Endothelial cell (in vitro differentiated cells): ENCODE results near the gene NFATC1. TPM values are rescaled to one million over a fixed set of nuclear protein-coding genes. Genes with fewer than 3 reads are reported as not detected.
A peak's percentile ranks its signal among the peaks of the same experiment; 100 is the strongest.
"Not testable (repeated sequence)": the region's sequence is repeated elsewhere in the genome, so short reads cannot be mapped to it uniquely, and the experiment has no call there.

Experiments used
- DNase-seq: peaks from one replicate; pipeline ENCODE4 v3.0.0; 2021; ENCODE audit warnings: low spot score
- H3K27ac Mint-ChIP-seq: one replicate; pipeline ENCODE4 v1.8.0; 2021; ENCODE audit warnings: mixed read lengths, inconsistent platforms; ENCODE audit not compliant: unreplicated experiment
- H3K27me3 Mint-ChIP-seq: one replicate; pipeline ENCODE4 v1.8.0; 2021; ENCODE audit warnings: mild to moderate bottlenecking, moderate library complexity, mixed read lengths, inconsistent platforms; ENCODE audit not compliant: unreplicated experiment
- H3K36me3 Mint-ChIP-seq: one replicate; pipeline ENCODE4 v1.8.0; 2021; ENCODE audit warnings: mild to moderate bottlenecking, low read depth, mixed read lengths, inconsistent platforms; ENCODE audit not compliant: unreplicated experiment
- H3K4me1 Mint-ChIP-seq: one replicate; pipeline ENCODE4 v1.8.0; 2021; ENCODE audit warnings: mild to moderate bottlenecking, mixed read lengths, inconsistent platforms; ENCODE audit not compliant: unreplicated experiment
- H3K4me3 Mint-ChIP-seq: one replicate; pipeline ENCODE4 v1.8.0; 2021; ENCODE audit warnings: mild to moderate bottlenecking, mixed read lengths, inconsistent platforms; ENCODE audit not compliant: unreplicated experiment
- H3K9me3 Mint-ChIP-seq: one replicate; pipeline ENCODE4 v1.8.0; 2021; ENCODE audit warnings: mixed read lengths, inconsistent platforms; ENCODE audit not compliant: unreplicated experiment
- CTCF ChIP-seq: fragments of 200-600 bp; sonication (generic); IDR thresholded peaks from one replicate; pipeline ENCODE4 v1.5.0; 2021; ENCODE audit warnings: antibody characterized with exemption; ENCODE audit not compliant: unreplicated experiment
- total RNA-seq: library from RNA; stranded (reverse); fragmentation: NEBNext Ultra II Directional; extraction: Animal tissue kit (Norgen Biotek cat#: 25700); gene quantifications from one replicate; pipeline ENCODE4 v1.2.1, GENCODE V29; 2021; ENCODE audit not compliant: unreplicated experiment

Gene NFATC1
- total RNA-seq, 1 donor from 2014 or later = 40.6 TPM

- no peak overlapping the region for H3K27ac Mint-ChIP-seq
Measured at GRCh38 chr18:79375441-79376154, 20.1 kb upstream of the NFATC1 start.

GRCh38 chr18:79376661-79377060 lies 19.1 kb upstream of the NFATC1 start:
- H3K4me3 Mint-ChIP-seq, H3K27me3 Mint-ChIP-seq, H3K4me1 Mint-ChIP-seq, H3K27ac Mint-ChIP-seq, DNase-seq, H3K9me3 Mint-ChIP-seq: not testable (repeated sequence)
- peaks cover 14% of the 10 kb centered on the region for H3K36me3 Mint-ChIP-seq

More at GRCh38 chr18:79375441-79376154, 20.1 kb upstream of the NFATC1 start:
- DNase-seq = no peak
- Mint-ChIP-seq H3K4me3 (peak overlapping the region; percentile 34), H3K36me3 (peaks cover 16% of the 10 kb centered on the region), H3K27me3 (peaks cover 2% of the 10 kb centered on the region), H3K9me3 (no peaks in the 10 kb centered on the region), H3K4me1 (peaks cover 6% of the 10 kb centered on the region)
- TF ChIP-seq CTCF = no peak

DNA sequence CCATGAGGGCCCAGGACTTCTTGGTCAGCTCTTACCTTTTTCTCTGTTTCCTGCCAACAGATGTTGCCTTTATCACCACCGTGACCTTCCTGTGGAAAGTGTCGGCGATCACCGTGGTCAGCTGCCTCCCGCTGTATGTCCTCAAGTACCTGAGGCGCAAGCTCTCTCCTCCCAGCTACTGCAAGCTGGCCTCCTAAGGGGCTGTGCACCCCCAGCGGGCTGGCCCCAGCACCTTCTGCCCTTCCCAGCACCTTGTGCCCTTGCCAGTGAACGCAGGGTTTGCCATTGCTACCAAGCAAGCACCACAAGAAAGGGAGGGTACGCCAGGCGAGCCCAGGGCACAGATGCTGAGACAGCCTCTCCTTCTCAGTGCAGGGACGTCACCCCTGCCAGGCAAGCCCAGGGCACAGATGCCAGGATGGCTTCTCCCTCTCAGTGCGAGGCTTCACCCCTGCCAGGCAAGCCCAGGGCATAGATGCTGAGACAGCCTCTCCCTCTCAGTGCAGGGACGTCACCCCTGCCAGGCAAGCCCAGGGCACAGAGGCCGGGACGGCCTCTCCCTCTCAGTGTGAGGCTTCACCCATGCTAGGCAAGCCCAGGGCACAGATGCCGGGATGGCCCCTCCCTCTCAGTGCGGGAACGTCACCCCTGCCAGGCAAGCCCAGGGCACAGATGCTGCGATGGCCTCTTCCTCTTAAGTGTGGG lies 18.4 kb upstream of the NFATC1 start:
- TF ChIP-seq CTCF = no peak
- DNase-seq = no peak
- Mint-ChIP-seq H3K4me3 (no peak overlapping the region), H3K9me3 (no peaks in the 10 kb centered on the region), H3K36me3 (peaks cover 10% of the 10 kb centered on the region), H3K4me1 (no peaks in the 10 kb centered on the region), H3K27ac (no peak overlapping the region), H3K27me3 (peaks cover 2% of the 10 kb centered on the region)

DNA sequence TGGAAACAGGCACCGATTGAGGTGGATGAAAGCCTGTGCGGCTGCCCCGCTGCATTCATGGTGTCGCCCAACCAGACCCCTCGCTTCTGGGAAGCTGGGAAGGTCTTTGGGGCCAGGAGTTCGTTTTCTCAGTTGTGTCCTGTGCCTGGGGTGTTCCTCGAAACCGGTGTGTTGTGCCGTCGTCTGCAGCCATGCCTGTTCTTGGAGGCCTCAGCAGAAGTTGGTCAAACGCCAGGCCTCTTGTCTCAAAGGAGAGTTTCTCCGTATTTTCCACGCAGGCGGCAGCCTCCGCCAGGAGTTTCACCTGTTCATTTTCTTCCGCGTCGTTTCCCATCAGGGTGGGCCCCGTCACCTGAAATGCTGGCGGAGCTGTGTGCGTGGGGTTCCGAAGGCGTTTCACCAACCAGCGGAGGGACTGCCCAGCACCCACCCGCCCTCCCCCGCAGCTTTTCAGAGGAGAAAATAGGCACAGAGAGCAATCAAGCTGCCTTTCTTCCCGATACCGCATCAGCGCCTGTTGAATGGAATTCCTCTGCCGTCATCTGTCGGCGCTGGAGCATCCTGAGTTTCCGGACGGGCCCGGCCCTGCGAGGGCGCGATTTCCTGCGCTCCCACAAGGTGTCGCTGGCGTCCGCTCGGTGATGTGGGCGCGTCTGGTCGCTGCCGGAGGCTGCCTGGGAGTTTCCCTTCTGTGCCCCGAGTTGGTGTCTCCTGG lies 17.0 kb upstream of the NFATC1 start:
- Mint-ChIP-seq H3K27ac (no peak overlapping the region), H3K36me3 (peaks cover 8% of the 10 kb centered on the region), H3K4me3 (no peak overlapping the region), H3K27me3 (peaks cover 2% of the 10 kb centered on the region), H3K4me1 (no peaks in the 10 kb centered on the region), H3K9me3 (no peaks in the 10 kb centered on the region)
- peak; percentile 92 for TF ChIP-seq CTCF
- DNase-seq = peak; percentile 97

- Mint-ChIP-seq H3K36me3 (peaks cover 8% of the 10 kb centered on the region), H3K27ac (no peak overlapping the region), H3K9me3 (no peaks in the 10 kb centered on the region), H3K27me3 (peaks cover 8% of the 10 kb centered on the region), H3K4me1 (no peaks in the 10 kb centered on the region), H3K4me3 (no peak overlapping the region)
- TF ChIP-seq CTCF = no peak
- DNase-seq = no peak
Measured at GRCh38 chr18:79379251-79379905, 16.4 kb upstream of the NFATC1 start.
